ENCODE results near the gene CCDC187.

The CCDC187 gene

GRCh38 chr9:136273244-136273865, 30.5 kb downstream of the CCDC187 start:
- no peaks in the 10 kb centered on the region for H3F3A ChIP-seq (ENCODE audit: control insufficient read depth, insufficient read depth)
- H3K4me1 ChIP-seq (ENCODE audit: control insufficient read depth, low read length), result no peaks in the 10 kb centered on the region
- peaks cover 25% of the 10 kb centered on the region for H3K27me3 ChIP-seq (ENCODE audit: control insufficient read depth, low read length)
- TF ChIP-seq CTCF (IDR thresholded peaks at IDR 0.05; ENCODE audit: low read depth, low read length, poor library complexity, severe bottlenecking), result no peak
- no peak for TF ChIP-seq EZH2phosphoT487 (IDR thresholded peaks at IDR 0.05; ENCODE audit: borderline replicate concordance, low read length)
- no peaks in the 10 kb centered on the region for H3K9me3 ChIP-seq (ENCODE audit: control insufficient read depth, insufficient read depth, low read length)
- no peak overlapping the region for H3K27ac ChIP-seq (ENCODE audit: low read depth, low read length)
- H3K4me2 ChIP-seq (ENCODE audit: low read length), result no peak overlapping the region
- H4K20me1 ChIP-seq (ENCODE audit: control insufficient read depth, insufficient read depth, low read depth, low read length), result no peaks in the 10 kb centered on the region
- no peaks in the 10 kb centered on the region for H3K9me2 ChIP-seq (replicated peaks; ENCODE audit: control insufficient read depth, low read length)
- no peak overlapping the region for H3K4me3 ChIP-seq (ENCODE audit: low read length)
- no peaks in the 10 kb centered on the region for H3K36me3 ChIP-seq (ENCODE audit: control insufficient read depth, low read length)
- no peaks in the 10 kb centered on the region for H3K79me2 ChIP-seq (ENCODE audit: control insufficient read depth, low read length)

- Histone ChIP-seq H3K9me2 (replicated peaks; ENCODE audit: control insufficient read depth, low read length) (no peaks in the 10 kb centered on the region), H3F3A (ENCODE audit: control insufficient read depth, insufficient read depth) (no peaks in the 10 kb centered on the region), H3K79me2 (ENCODE audit: control insufficient read depth, low read length) (no peaks in the 10 kb centered on the region), H3K27me3 (ENCODE audit: control insufficient read depth, low read length) (peaks cover 14% of the 10 kb centered on the region; the same call in 1 of the 2 replicates), H3K9me3 (ENCODE audit: control insufficient read depth, insufficient read depth, low read length) (no peaks in the 10 kb centered on the region), H3K36me3 (ENCODE audit: control insufficient read depth, low read length) (no peaks in the 10 kb centered on the region), H3K27ac (ENCODE audit: low read depth, low read length) (no peak overlapping the region), H4K20me1 (ENCODE audit: control insufficient read depth, insufficient read depth, low read depth, low read length) (no peaks in the 10 kb centered on the region), H3K4me3 (ENCODE audit: low read length) (no peak overlapping the region), H3K4me1 (ENCODE audit: control insufficient read depth, low read length) (peaks cover 12% of the 10 kb centered on the region), H3K4me2 (ENCODE audit: low read length) (no peak overlapping the region)
- TF ChIP-seq CTCF (IDR thresholded peaks at IDR 0.05; ENCODE audit: low read depth, low read length, poor library complexity, severe bottlenecking) (no peak), EZH2phosphoT487 (IDR thresholded peaks at IDR 0.05; ENCODE audit: borderline replicate concordance, low read length) (no peak)
Measured at GRCh38 chr9:136270173-136270705, 33.7 kb downstream of the CCDC187 start.

GRCh38 chr9:136268735-136269134, 35.2 kb downstream of the CCDC187 start:
- Histone ChIP-seq H3K4me3 (ENCODE audit: low read length) (no peak overlapping the region), H3K9me3 (ENCODE audit: control insufficient read depth, insufficient read depth, low read length) (no peaks in the 10 kb centered on the region), H4K20me1 (ENCODE audit: control insufficient read depth, insufficient read depth, low read depth, low read length) (no peaks in the 10 kb centered on the region), H3K27ac (ENCODE audit: low read depth, low read length) (no peak overlapping the region), H3K9me2 (replicated peaks; ENCODE audit: control insufficient read depth, low read length) (no peaks in the 10 kb centered on the region), H3K79me2 (ENCODE audit: control insufficient read depth, low read length) (no peaks in the 10 kb centered on the region), H3F3A (ENCODE audit: control insufficient read depth, insufficient read depth) (no peaks in the 10 kb centered on the region), H3K4me1 (ENCODE audit: control insufficient read depth, low read length) (peaks cover 12% of the 10 kb centered on the region), H3K36me3 (ENCODE audit: control insufficient read depth, low read length) (no peaks in the 10 kb centered on the region), H3K27me3 (ENCODE audit: control insufficient read depth, low read length) (peaks cover 14% of the 10 kb centered on the region; the same call in 1 of the 2 replicates), H3K4me2 (ENCODE audit: low read length) (no peak overlapping the region)
- TF ChIP-seq EZH2phosphoT487 (IDR thresholded peaks at IDR 0.05; ENCODE audit: borderline replicate concordance, low read length) (no peak), CTCF (IDR thresholded peaks at IDR 0.05; ENCODE audit: low read depth, low read length, poor library complexity, severe bottlenecking) (no peak)
